Pancreas (tissue), 10 donors: ENCODE measurements around the gene ASB2. TPM values are rescaled to one million over a fixed set of nuclear protein-coding genes. Genes with fewer than 3 reads are reported as not detected.

Experiments used
- ATAC-seq, 4 donors: fragments of 200-7000 bp; cut with Tn5 transposase; one replicate each; pipeline versions ENCODE4 v1.8.0 to v1.9.1; 2020; ENCODE audit warnings: mild to moderate bottlenecking in 4 of 4, moderate library complexity in 4 of 4
- DNase-seq, 6 donors: peaks; one replicate each; pipeline ENCODE4 v3.0.0-alpha.2; 2020
- FAIRE-seq: peaks from 2 replicates; lab custom pipeline; 2012; peaks lifted over from hg19 to GRCh38; lab: Jason Lieb, UNC
- H3K27ac ChIP-seq, 4 donors: fragments of 200-600 bp; sonication (generic); 1 replicate in 3 of 4; 2 replicates in 1 of 4; pipeline versions ENCODE4 v1.5.0 to v1.8.0; 2020
- H3K27me3 ChIP-seq, 4 donors: fragments of 200-600 bp; one replicate each; pipeline ENCODE4 v1.8.0; 2021
- H3K36me3 ChIP-seq, 3 donors: fragments of 200-600 bp; sonication (generic) in 1 of 3; one replicate each; pipeline versions ENCODE4 v1.5.0 to v1.8.0; 2020 to 2021
- H3K4me1 ChIP-seq, 3 donors: fragments of 200-600 bp; one replicate each; pipeline ENCODE4 v1.8.0; 2021
- H3K4me3 ChIP-seq, 4 donors: fragments of 200-600 bp; sonication (generic) in 2 of 4; one replicate each; pipeline versions ENCODE4 v1.5.0 to v1.8.0; 2020 to 2021
- H3K9me3 ChIP-seq, 4 donors: fragments of 200-600 bp; one replicate each; pipeline ENCODE4 v1.8.0; 2021
- CTCF ChIP-seq, 4 donors: fragments of 200-600 bp; sonication (generic) in 3 of 4; IDR thresholded peaks; one replicate each; pipeline versions ENCODE4 v1.5.0 to v1.8.0; 2021; ENCODE audit warnings: antibody characterized with exemption in 4 of 4
- WGBS, 2 donors: extraction: QIAGEN DNeasy Blood & Tissue Kit; methylation state at CpG; one replicate each; pipeline ENCODE4 v1.1.7; 2013; 5-methylcytosine and 5-hydroxymethylcytosine counted together
- intact Hi-C, 3 donors: fragments of 100-400 bp; cut with DNase I; formaldehyde crosslinking; loops; one replicate each; pipeline versions ENCODE4 v1.11.1 to v1.14.2; 2022
- polyA plus RNA-seq, 2 donors: library from polyadenylated mRNA; stranded (reverse); fragments of 200-250 nt; gene quantifications; one replicate each; pipeline ENCODE4 v1.2.3, GENCODE V29; 2013
- total RNA-seq, 6 donors: library from RNA; stranded (reverse); fragmentation: NEBNext Ultra II Directional in 4 of 6; extraction: Animal tissue kit (Norgen Biotek cat#: 25700) in 4 of 6; gene quantifications; one replicate each; pipeline versions ENCODE4 v1.2.1 to v1.2.4, GENCODE V29; 2021 to 2023
- donor health status: healthy with polysubstance abuse.
- donor health status: DM: no; HTN: no; CAD: no; lungs with moderate emphysema.
- donor health status: DM: no; HTN: no; CAD: no.
- donor health status: control.
- donor health status: control.
- donor health status: Bipolar disorder and iron deficiency.
- donor health status: DM: yes; HTN: yes; CAD: no.
- donor health status: DM: no; HTN: no; CAD: no.
- donor health status: DM: no; HTN: no; CAD: no.
- donor health status: DM: yes; HTN: yes; CAD: no.

The ASB2 gene
- total and polyA plus RNA-seq, 8 donors: 0.09 to 1.4 (median 0.40) TPM

- H3K4me3 ChIP-seq: no peak overlapping the region
These were observed 25.4 kb upstream of the ASB2 start for GRCh38 chr14:94001501-94002396.

GRCh38 chr14:94001016-94001415 lies 24.6 kb upstream of the ASB2 start:
- Histone ChIP-seq H3K9me3 (no peaks in the 10 kb centered on the region), H3K4me3 (no peak overlapping the region), H3K27ac (no peak overlapping the region), H3K36me3 (no peaks in the 10 kb centered on the region), H3K27me3 (no peaks in the 10 kb centered on the region), H3K4me1 (no peaks in the 10 kb centered on the region)
- FAIRE-seq (no peak), ATAC-seq (no peak), DNase-seq (no peak)
- no peak for TF ChIP-seq CTCF (IDR thresholded peaks at IDR 0.05)
- intact Hi-C loops: loop anchor here in 2 of 3 donors (2.0 to 5.0 kb wide), 2 partner anchors 62 to 64 kb away; no protein-coding TSS in a partner anchor
- WGBS, 2 donors: 76 to 80% methylated on average over 12 to 13 of the region's 13 CpGs

More at GRCh38 chr14:94001501-94002396, 25.4 kb upstream of the ASB2 start:
- Histone ChIP-seq H3K27me3 (no peaks in the 10 kb centered on the region), H3K27ac (no peak overlapping the region), H3K4me1 (no peaks in the 10 kb centered on the region), H3K9me3 (no peaks in the 10 kb centered on the region), H3K36me3 (no peaks in the 10 kb centered on the region)
- DNase-seq: peak in 5 of 6 donors; percentile 39 to 74 (median 48)
- ATAC-seq: peak; percentile 89 to 98 (median 93)
- WGBS, 2 donors: 43 to 49% methylated on average over 26 of the region's 26 CpGs
- FAIRE-seq: peak; percentile 64
- intact Hi-C loops: loop anchor here in 2 of 3 donors (2.0 to 5.0 kb wide), 2 partner anchors 63 to 64 kb away; no protein-coding TSS in a partner anchor
- TF ChIP-seq CTCF (IDR thresholded peaks at IDR 0.05): peak; percentile 94 to 98 (median 96)

- no peaks in the 10 kb centered on the region for H3K9me3 ChIP-seq
- intact Hi-C loops: loop anchor here in 2 of 3 donors (2.0 to 5.0 kb wide), 2 partner anchors 61 to 63 kb away; no protein-coding TSS in a partner anchor
- ATAC-seq (no peak), FAIRE-seq (no peak), DNase-seq (no peak)
- no peak overlapping the region for H3K27ac ChIP-seq
- H3K4me3 ChIP-seq: no peak overlapping the region
- no peaks in the 10 kb centered on the region for H3K27me3 ChIP-seq
- H3K36me3 ChIP-seq: no peaks in the 10 kb centered on the region
- H3K4me1 ChIP-seq: no peaks in the 10 kb centered on the region
- TF ChIP-seq CTCF (IDR thresholded peaks at IDR 0.05): no peak
- WGBS, 2 donors: 77 to 80% methylated on average over 6 of the region's 6 CpGs
These were observed 23.9 kb upstream of the ASB2 start for GRCh38 chr14:94000267-94000666.

- no peak for TF ChIP-seq CTCF (IDR thresholded peaks at IDR 0.05)
- Histone ChIP-seq H3K27ac (no peak overlapping the region), H3K4me1 (no peaks in the 10 kb centered on the region), H3K4me3 (no peak overlapping the region), H3K36me3 (no peaks in the 10 kb centered on the region), H3K9me3 (no peaks in the 10 kb centered on the region), H3K27me3 (no peaks in the 10 kb centered on the region)
- FAIRE-seq (no peak), DNase-seq (no peak), ATAC-seq (no peak)
- 60 to 73% methylated on average over 8 of the region's 8 CpGs for WGBS, 2 donors
- intact Hi-C loops: no loop called here
These were observed 23.2 kb upstream of the ASB2 start for GRCh38 chr14:93999573-93999972.
